NOMO-1 treated with dmso at 0.1 percent for 144 hours (cell line): Measurements from ENCODE around the gene DCN.

Source experiments
- DNase-seq: peaks from one replicate; lab custom pipeline; 2025; ENCODE audit not compliant: unreplicated experiment; lab: John Stamatoyannopoulos, UW

Gene DCN

GRCh38 chr12:91103624-91104023, 79.0 kb downstream of the DCN start:
- DNase-seq, result no peak

GRCh38 chr12:91103101-91103500, 79.5 kb downstream of the DCN start:
- no peak for DNase-seq

- DNase-seq, result no peak
Observed at GRCh38 chr12:91100906-91101305, 81.7 kb downstream of the DCN start.

- no peak for DNase-seq
Observed at GRCh38 chr12:91099836-91100235, 82.8 kb downstream of the DCN start.

GRCh38 chr12:91099341-91099740, 83.3 kb downstream of the DCN start:
- DNase-seq, result no peak

- DNase-seq, result no peak
Observed at GRCh38 chr12:91098941-91099340, 83.7 kb downstream of the DCN start.

GRCh38 chr12:91098461-91098860, 84.2 kb downstream of the DCN start:
- no peak for DNase-seq

GRCh38 chr12:91094957-91095356, 87.7 kb downstream of the DCN start:
- DNase-seq, result no peak

- DNase-seq, result no peak
Observed at GRCh38 chr12:91094032-91094662, 88.5 kb downstream of the DCN start.

GRCh38 chr12:91093341-91093740, 89.3 kb downstream of the DCN start:
- DNase-seq, result no peak

- no peak for DNase-seq
Observed at GRCh38 chr12:91091916-91092715, 90.5 kb downstream of the DCN start.
